Measurements from ENCODE around the gene DHRSX. TPM values are rescaled to one million over a fixed set of nuclear protein-coding genes. Genes with fewer than 3 reads are reported as not detected.

Gene DHRSX
- total and polyA plus RNA-seq, 2 of the 13 experiments (the other 11 are each of a cell fraction or from before 2014, with no cell fraction given) = 15.5 to 24.3 TPM

- ChIA-PET POLR2A (no interaction called here), CTCF (ENCODE audit: low intra/inter-chr PET ratio, low total read pairs) (no interaction called here)
- Histone ChIP-seq H2AFZ (ENCODE audit: low read length) (no peak overlapping the region), H3K4me1 (ENCODE audit: insufficient read depth, low read length) (no peaks in the 10 kb centered on the region), H3K9ac (ENCODE audit: insufficient read depth, low read depth, low read length) (no peak overlapping the region), H3K27me3 (ENCODE audit: control insufficient read depth in 1 of 2, insufficient read depth in 2 of 2, low read length in 2 of 2) (no peaks in the 10 kb centered on the region), H3K79me2 (ENCODE audit: insufficient read depth, low read length) (no peaks in the 10 kb centered on the region), H3K9me3 (ENCODE audit: low read length) (no peaks in the 10 kb centered on the region), H4K20me1 (ENCODE audit: insufficient read depth, low read length) (no peaks in the 10 kb centered on the region; the same call in 1 of the 2 replicates), H3K27ac (ENCODE audit: extremely low read length, insufficient read depth, low read length) (no peak overlapping the region), H3K4me2 (ENCODE audit: low read depth, low read length) (no peak overlapping the region), H3K4me3 (replicated peaks in 1 of 3; ENCODE audit: insufficient read depth in 1 of 3, low read depth in 2 of 3, low read length in 3 of 3) (no peak overlapping the region), H3K36me3 (replicated peaks in 1 of 2; ENCODE audit: control insufficient read depth in 1 of 2, insufficient read depth in 2 of 2, low read length in 2 of 2) (no peaks in the 10 kb centered on the region; a peak in 1 of 5 replicates)
- no peak for ATAC-seq
- BruUV-seq (replicated peaks) = no TSS peak
- no peak for FAIRE-seq
- DNase-seq (ENCODE audit: low spot score) = no peak
- in situ Hi-C loops (cut with HindIII; ENCODE audit: extremely low pct_ligation_motif_present, low pct_unique_long_range_greater_than_20kb) = no loop called here
- TF ChIP-seq NFE2L2 (IDR thresholded peaks at IDR 0.05; ENCODE audit: low read length) = peak; percentile 16; the same call in 1 of the 2 replicates
- TF ChIP-seq ZNF577 (CRISPR knock-in tag; IDR thresholded peaks at IDR 0.05; ENCODE audit: borderline replicate concordance, low read depth) = no peak
- intact Hi-C loops (cut with micrococcal nuclease; ENCODE audit: unreplicated experiment) = no loop called here
- WGBS (ENCODE audit: low lambda C conversion rate) = 95% methylated on average over 3 of the region's 3 CpGs
Observed at GRCh38 chrX:2383735-2384134, 117.0 kb downstream of the DHRSX start.

- ChIA-PET POLR2A (no interaction called here), CTCF (ENCODE audit: low intra/inter-chr PET ratio, low total read pairs) (no interaction called here)
- Histone ChIP-seq H3K4me1 (ENCODE audit: insufficient read depth, low read length) (peaks cover 4% of the 10 kb centered on the region), H4K20me1 (ENCODE audit: insufficient read depth, low read length) (no peaks in the 10 kb centered on the region; the same call in 1 of the 2 replicates), H3K27me3 (ENCODE audit: control insufficient read depth in 1 of 2, insufficient read depth in 2 of 2, low read length in 2 of 2) (no peaks in the 10 kb centered on the region), H3K9ac (ENCODE audit: insufficient read depth, low read depth, low read length) (no peak overlapping the region), H2AFZ (ENCODE audit: low read length) (no peak overlapping the region), H3K9me3 (ENCODE audit: low read length) (no peaks in the 10 kb centered on the region), H3K36me3 (replicated peaks in 1 of 2; ENCODE audit: control insufficient read depth in 1 of 2, insufficient read depth in 2 of 2, low read length in 2 of 2) (no peaks in the 10 kb centered on the region; a peak in 1 of 5 replicates), H3K4me3 (replicated peaks in 1 of 3; ENCODE audit: insufficient read depth in 1 of 3, low read depth in 2 of 3, low read length in 3 of 3) (no peak overlapping the region), H3K4me2 (ENCODE audit: low read depth, low read length) (no peak overlapping the region), H3K79me2 (ENCODE audit: insufficient read depth, low read length) (no peaks in the 10 kb centered on the region), H3K27ac (ENCODE audit: extremely low read length, insufficient read depth, low read length) (no peak overlapping the region)
- DNase-seq (ENCODE audit: low spot score) (no peak), ATAC-seq (no peak), FAIRE-seq (no peak)
- 94% methylated on average over 1 of the region's 1 CpG for WGBS (ENCODE audit: low lambda C conversion rate)
- in situ Hi-C loops (cut with HindIII; ENCODE audit: extremely low pct_ligation_motif_present, low pct_unique_long_range_greater_than_20kb) = no loop called here
- TF ChIP-seq FLYWCH1 (CRISPR knock-in tag; IDR thresholded peaks at IDR 0.05) (no peak), ATF7 (IDR thresholded peaks at IDR 0.05) (peak; percentile 36), ATF7 (CRISPR knock-in tag; IDR thresholded peaks at IDR 0.05) (no peak), PHB2 (IDR thresholded peaks at IDR 0.05; ENCODE audit: partially characterized antibody) (peak; percentile 45), NR2F6 (IDR thresholded peaks at IDR 0.05) (no peak), NR2F6 (CRISPR knock-in tag; IDR thresholded peaks at IDR 0.05) (no peak), ZNF501 (CRISPR knock-in tag; IDR thresholded peaks at IDR 0.05) (no peak), CREB1 (IDR thresholded peaks at IDR 0.05) (peak; percentile 95), CREB1 (CRISPR knock-in tag; IDR thresholded peaks at IDR 0.05) (no peak), SAFB2 (CRISPR knock-in tag; IDR thresholded peaks at IDR 0.05; ENCODE audit: borderline replicate concordance, low read depth) (no peak), ZNF569 (CRISPR knock-in tag; IDR thresholded peaks at IDR 0.05; ENCODE audit: borderline replicate concordance) (no peak), NBN (conservative IDR thresholded peaks at IDR 0.05) (0 out of 2 replicates have a peak, but pooled peaks have one; percentile 46), BRD4 (CRISPR knock-in tag; IDR thresholded peaks at IDR 0.05) (no peak), ZNF766 (CRISPR knock-in tag; IDR thresholded peaks at IDR 0.05; ENCODE audit: borderline replicate concordance) (no peak), MYC (CRISPR knock-in tag; IDR thresholded peaks at IDR 0.05; ENCODE audit: borderline replicate concordance) (no peak), ZNF720 (CRISPR knock-in tag; IDR thresholded peaks at IDR 0.05) (no peak), ADNP (CRISPR knock-in tag; IDR thresholded peaks at IDR 0.05) (no peak)
- BruUV-seq (replicated peaks) = no TSS peak
- intact Hi-C loops (cut with micrococcal nuclease; ENCODE audit: unreplicated experiment) = no loop called here
Observed at GRCh38 chrX:2383144-2383543, 117.6 kb downstream of the DHRSX start.

Data from HepG2 (cell line).